Caki2 (cell line): Measurements from ENCODE around the gene DCDC2. TPM values are rescaled to one million over a fixed set of nuclear protein-coding genes. Genes with fewer than 3 reads are reported as not detected.
A peak's percentile ranks its signal among the peaks of the same experiment; 100 is the strongest.
"Not testable (repeated sequence)": the region's sequence is repeated elsewhere in the genome, so short reads cannot be mapped to it uniquely, and the experiment has no call there.

Experiments used
- DNase-seq: peaks from one replicate; pipeline ENCODE4 v3.0.0-alpha.2; 2015; ENCODE audit warnings: low read depth
- in situ Hi-C: cut with HindIII; loops from 2 replicates; pipeline ENCODE4 v1.10.0; 2016; ENCODE audit warnings: low sequenced_read_pairs, low pct_unique_long_range_greater_than_20kb, mixed read lengths
- total RNA-seq: library from RNA; depleted of rRNA; stranded (reverse); fragments of >200 nt; shearing (Covaris generic); gene quantifications from 2 replicates; pipeline ENCODE4 v1.2.3, GENCODE V29; 2014; ENCODE audit warnings: low replicate concordance

DCDC2 gene
- total RNA-seq, 1 experiment from 2014 or later = 4.7 TPM

GRCh38 chr6:24240380-24240928 lies 117.4 kb downstream of the DCDC2 start:
- no peak for DNase-seq
- in situ Hi-C loops = no loop called here

GRCh38 chr6:24238700-24239099 lies 119.2 kb downstream of the DCDC2 start:
- in situ Hi-C loops = no loop called here
- no peak for DNase-seq

DNA sequence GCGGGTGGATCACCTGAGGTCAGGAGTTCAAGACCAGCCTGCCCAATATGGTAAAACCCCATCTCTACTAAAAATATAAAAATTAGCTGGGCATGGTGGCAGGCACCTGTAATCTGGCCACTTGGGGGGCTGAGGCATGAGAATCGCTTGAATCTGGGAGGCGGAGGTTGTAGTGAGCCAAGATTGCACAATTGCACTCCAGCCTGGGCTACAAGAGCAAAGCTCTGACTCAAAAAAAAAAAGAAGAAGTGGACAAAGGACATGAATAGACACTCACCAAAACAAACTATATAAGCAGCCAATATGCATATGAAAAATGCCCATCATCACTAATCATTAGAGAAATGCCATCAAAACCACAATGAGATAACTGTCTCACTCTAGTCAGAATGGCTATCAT lies 121.1 kb downstream of the DCDC2 start:
- DNase-seq, in situ Hi-C loops: not testable (repeated sequence)

DNA sequence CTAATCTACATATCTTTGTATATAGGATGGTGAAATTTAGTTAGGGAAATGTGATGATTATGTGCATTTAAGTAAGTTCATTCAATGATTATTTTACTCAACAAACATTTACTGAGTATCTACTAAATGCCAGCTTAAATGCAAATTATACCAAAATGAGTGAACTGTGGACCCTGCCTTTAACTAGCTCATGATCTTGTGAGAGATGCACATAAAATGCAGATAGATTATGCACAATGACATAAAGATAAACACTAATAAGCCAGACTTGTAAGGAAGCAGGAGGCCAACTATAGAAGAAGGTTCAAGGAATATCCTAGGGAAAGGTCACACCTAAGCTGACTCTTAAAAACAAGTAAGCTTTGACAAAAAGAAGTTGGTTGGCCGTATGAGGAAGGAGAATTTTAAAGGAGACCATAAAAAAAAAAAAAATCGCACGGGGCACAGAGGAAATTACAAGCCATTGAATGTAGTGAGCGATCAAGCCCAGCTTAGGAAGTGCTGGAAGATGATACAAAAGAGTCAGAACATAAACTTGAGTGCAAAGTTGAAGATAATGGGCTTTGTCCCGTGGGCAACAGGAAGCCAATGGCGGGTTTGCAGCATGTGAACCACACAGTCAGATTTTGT lies 123.9 kb downstream of the DCDC2 start:
- no peak for DNase-seq
- in situ Hi-C loops = no loop called here

DNA sequence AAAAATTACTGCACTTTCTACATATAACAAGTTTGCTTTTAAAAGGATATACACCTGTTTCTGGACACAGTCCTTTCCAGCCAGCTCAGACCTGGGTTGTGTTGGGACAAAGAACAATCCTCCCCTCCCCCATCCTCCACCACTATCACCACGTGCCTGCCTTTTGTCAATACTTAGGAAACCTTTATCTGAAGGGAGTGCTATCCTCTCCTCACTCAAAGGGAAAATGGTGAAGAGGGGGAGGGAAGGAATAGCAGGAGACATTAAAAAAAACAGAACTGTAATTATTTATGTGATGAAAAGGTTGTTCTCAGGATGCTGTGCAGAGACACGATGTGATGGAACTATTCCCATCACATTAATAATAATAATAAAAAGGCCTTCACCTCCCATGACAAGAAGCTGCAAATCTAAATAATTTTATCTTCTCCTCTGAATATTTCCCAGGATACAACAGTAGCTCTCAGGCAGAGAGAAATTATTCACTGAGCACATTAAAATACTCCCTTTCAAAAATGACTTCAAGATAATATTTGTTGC lies 126.4 kb downstream of the DCDC2 start:
- DNase-seq = no peak
- in situ Hi-C loops = no loop called here

GRCh38 chr6:24229696-24230405 lies 128.0 kb downstream of the DCDC2 start:
- in situ Hi-C loops = no loop called here

DNA sequence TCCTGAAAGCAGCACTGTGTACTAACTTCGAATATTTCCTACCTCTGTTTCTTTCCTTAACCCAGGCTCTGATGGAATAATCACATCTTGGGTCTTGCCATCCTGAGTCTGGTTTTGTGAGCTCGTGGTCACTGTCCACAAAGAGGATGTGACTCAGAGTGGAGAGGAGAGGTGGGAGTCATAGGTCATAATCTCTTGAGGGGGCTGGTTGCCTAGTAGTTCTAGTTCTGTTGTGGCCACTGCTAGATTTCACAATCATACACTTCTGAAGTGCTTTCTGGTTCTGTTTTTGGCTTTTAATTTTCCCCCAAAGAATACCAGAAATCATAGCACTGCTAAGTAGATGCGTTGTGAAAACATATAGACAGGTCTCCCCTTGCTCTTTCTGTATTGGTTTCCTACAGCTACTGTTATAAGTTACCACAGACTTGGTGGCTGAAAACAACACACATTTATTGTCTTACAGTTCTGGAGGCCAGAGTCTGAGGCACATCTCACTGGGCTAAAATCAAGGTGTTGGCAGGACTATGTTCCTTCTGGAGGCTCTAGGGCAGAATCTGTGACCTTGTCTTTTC lies 129.1 kb downstream of the DCDC2 start:
- DNase-seq = no peak
- in situ Hi-C loops = no loop called here

More at GRCh38 chr6:24229696-24230405, 128.0 kb downstream of the DCDC2 start:
- DNase-seq = no peak

DNA sequence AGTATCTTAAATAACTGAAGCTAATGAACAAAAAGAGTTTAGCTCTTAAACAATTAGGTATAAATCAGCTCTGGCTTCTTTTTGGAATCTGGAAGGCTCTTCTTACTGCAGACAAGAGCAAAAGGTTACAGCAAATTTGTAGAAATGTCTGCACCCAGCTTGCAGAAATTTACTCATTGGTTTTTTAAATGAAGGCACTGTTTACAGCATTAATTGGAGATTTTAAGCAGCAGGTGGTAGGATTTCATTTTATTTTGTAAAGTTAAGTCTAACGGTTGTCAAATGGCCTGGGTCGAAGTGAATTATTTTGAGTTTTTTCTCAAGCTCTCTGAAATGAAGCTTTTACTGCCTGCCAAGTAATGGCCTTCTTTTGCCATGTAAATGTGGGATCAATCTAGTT lies 129.7 kb downstream of the DCDC2 start:
- no peak for DNase-seq
- in situ Hi-C loops = no loop called here

DNA sequence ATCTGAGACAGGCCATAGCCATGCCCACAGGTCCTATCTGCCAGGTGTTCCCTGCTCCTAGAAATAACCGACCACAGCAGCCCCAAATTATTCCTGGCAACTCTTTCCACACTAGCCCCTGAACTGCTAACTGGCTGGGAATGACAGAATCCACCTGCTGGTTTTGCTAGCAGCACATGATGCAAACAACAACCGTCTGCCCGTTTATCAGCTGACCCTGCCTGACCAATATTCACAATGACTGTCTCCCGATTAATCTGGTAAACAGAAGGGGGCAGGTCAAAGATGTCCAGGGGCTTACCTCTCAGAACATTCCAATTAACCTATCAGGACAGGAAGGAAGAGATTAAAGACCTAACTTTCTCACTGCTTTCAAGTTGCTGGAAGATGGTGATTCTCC lies 130.3 kb downstream of the DCDC2 start:
- in situ Hi-C loops = no loop called here
- no peak for DNase-seq

DNA sequence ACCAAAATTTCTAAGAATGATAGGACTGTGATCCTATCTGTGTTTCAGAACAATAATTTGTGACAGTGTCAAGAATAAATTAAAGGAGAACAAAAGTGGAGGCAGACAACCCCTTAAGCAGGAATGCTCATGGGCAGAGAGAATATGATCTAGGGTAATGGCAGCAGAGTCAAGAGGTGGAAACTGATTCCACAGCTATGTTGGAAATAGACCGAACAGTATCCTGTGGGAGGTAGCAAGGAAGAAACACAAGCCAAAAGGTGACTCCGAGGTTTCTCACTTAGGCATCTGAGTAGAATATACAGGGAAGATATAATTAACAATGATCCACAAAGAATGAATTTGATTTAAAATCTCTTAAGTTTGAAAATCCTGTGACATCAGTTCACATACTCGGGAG lies 131.3 kb downstream of the DCDC2 start:
- DNase-seq = no peak
- in situ Hi-C loops = no loop called here

DNA sequence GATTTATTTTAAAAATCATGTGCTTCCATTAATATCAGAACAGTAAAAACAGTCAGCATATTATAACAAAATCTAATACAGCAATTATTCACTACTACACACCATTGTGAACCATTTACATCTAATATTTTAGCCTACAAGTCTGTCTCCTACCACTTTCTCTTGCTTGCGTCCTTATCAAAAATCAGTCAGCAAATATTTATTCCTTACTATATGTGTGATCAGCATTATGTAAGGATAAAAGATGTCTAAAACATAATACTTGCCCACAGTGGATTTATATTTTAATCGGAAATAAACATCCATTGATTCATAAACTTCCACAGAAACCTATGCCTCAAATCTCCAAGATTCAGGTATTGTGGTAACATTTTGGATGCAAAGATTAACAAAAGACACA lies 132.0 kb downstream of the DCDC2 start:
- in situ Hi-C loops = no loop called here
- no peak for DNase-seq

DNA sequence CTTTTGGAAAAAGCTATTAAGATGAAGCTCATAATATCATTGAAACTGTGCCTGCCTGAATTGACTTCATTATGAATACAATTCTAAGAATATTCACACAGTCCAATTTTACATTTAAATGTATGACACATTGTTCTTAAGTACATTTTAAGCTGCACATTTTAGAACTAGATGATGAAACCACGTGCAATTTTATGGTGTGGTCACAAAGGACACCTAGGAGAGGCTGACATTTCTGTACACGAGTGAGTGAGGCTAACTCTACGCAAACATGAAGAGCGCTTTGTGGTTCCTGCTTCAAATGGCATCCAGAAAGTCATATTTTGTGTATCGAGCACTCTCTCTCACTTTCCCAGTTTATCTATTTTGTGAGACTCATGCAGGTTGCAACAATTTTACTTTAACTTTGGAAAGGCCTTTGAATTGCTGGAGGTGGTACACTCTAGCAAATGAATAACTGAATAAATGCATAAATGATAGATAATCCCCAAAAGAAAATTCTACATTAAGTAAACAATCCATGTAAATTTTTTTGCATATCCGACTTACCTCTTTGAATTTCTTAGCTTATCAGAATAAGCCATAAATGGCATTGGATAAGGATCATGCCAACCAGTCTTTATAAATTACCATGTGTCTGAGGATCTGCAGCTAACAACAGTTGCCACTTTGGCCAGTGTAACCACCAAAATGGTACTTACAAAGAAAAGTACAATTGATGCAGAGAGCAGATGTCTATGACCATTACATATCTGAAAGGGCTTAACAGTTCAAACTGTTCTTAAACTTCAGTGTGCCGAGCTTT lies 134.5 kb downstream of the DCDC2 start:
- DNase-seq = no peak
- in situ Hi-C loops = no loop called here

DNA sequence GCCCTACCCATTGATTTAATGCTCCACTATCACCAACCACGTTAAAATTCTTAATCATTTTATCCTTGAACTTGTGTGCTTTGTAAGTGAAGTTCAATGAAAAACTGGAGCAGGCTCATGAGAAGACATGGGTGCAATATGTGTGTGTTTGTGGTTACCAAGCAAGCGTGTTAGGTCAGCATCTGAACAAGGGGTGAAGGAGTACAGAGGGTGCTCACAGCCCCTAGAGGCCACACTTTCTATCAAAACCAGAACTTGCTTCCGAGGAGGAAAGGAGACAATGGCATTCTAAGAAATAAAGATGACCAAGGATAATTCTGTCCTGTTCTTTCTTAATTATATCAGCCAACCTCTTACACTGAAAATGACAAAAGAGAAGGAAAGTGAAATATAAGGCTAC lies 138.2 kb downstream of the DCDC2 start:
- DNase-seq = no peak
- in situ Hi-C loops = no loop called here

- no peak for DNase-seq
- in situ Hi-C loops = no loop called here
These were observed 142.9 kb downstream of the DCDC2 start for GRCh38 chr6:24214984-24215383.

GRCh38 chr6:24207413-24207812 lies 150.4 kb downstream of the DCDC2 start:
- no peak for DNase-seq
- in situ Hi-C loops = no loop called here

- in situ Hi-C loops = no loop called here
- peak; percentile 37 for DNase-seq
These were observed 152.8 kb downstream of the DCDC2 start for GRCh38 chr6:24205020-24205492.

- DNase-seq, in situ Hi-C loops: not testable (repeated sequence)
These were observed 153.7 kb downstream of the DCDC2 start for GRCh38 chr6:24204113-24204512.

- DNase-seq = no peak
- in situ Hi-C loops = no loop called here
These were observed 160.0 kb downstream of the DCDC2 start for GRCh38 chr6:24197892-24198291.
